CD4-positive, alpha-beta T cell treated with Interleukin-17A for 1 hour (primary cell): ENCODE measurements around the gene MRNIP.
"Not testable (repeated sequence)": the region's sequence is repeated elsewhere in the genome, so short reads cannot be mapped to it uniquely, and the experiment has no call there.

ENCODE experiments used
- DNase-seq: peaks from one replicate; pipeline ENCODE4 v3.0.0-alpha.2; 2020

MRNIP gene

GRCh38 chr5:179801304-179802206 lies 57.1 kb downstream of the MRNIP start:
- peak; percentile 86 for DNase-seq

DNA sequence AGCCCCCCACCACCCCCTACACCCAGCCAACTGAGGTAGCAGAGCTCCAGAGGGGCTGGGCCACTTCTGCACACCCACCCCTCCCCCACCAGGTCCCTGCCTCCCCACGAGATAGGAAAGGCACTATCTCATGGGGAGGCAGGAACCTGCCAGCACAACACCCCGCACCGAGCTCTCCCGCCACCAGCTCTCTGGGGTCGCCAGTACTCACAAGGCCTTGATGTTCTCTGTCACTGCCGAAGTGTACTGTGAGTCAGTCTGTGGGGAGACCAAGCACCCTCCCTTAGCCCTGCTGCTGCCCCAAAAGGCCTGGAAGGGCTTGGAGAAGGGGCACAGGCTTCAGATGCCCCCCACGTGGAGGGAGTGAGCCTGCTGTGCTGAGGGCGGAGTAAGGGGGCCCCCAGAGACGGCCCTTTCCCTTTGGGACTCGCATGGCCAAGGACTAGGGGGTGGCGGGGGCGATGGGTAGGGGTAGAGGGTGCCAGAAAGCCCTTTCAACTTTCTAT lies 57.9 kb downstream of the MRNIP start:
- DNase-seq: no peak

GRCh38 chr5:179800071-179800695 lies 58.4 kb downstream of the MRNIP start:
- no peak for DNase-seq

DNA sequence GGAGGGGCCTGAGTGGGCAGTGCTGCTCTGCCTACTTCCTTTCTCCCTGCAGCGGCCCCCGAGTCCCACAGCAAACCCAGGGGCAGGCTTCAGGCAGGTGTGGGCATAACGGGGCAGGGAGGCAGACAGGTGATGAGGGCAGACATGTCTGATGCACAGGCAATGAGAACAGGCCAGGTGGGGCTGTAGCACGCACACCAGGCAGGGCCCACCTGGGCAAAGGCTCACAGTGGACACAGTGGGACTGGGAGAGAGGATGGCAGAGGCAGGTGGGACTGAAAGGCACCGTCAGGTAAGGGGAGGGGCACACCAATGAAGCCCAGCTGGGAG lies 59.0 kb downstream of the MRNIP start:
- DNase-seq: no peak

DNA sequence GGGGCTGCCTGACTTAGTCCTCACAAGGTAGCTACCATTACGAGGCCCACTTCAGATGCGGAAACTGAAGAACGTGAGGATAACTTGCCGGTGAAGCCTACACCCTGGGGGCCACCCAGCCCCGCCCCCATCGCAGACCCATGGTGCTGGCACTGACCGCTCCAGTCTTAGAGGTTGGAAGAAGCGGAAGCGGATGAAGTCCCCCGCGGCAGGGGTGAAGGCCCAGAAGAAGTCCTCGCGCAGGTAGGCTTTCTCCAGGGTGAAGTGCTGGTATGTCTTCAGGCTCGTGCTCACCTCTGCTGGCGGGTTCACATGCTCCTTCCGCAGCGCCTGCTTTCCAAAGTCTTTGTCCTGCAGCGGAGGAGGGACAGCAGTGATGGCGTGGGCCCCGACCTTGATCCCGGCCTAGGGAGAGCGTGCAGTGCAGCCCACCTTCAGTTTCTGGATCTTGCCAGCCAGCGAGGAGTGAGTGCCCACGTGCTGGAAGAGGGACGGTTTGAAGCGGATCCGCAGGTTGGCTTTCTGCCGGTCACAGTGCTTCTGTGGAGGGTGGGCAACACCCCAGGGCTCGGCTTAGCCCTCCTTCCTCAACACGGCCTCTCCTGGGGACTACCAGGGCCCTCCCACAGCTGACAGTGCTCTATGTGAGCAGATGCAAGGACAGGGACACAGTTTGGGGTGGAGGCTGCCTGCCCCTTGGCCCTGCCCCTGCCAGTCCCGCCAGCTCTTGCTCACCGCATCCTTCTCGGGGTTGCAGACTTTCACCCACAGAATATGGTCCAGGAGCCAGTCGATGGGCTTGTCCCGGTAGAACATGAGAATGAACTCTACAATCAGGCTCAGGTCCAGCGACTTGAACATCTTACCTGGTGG lies 59.6 kb downstream of the MRNIP start:
- no peak for DNase-seq

DNA sequence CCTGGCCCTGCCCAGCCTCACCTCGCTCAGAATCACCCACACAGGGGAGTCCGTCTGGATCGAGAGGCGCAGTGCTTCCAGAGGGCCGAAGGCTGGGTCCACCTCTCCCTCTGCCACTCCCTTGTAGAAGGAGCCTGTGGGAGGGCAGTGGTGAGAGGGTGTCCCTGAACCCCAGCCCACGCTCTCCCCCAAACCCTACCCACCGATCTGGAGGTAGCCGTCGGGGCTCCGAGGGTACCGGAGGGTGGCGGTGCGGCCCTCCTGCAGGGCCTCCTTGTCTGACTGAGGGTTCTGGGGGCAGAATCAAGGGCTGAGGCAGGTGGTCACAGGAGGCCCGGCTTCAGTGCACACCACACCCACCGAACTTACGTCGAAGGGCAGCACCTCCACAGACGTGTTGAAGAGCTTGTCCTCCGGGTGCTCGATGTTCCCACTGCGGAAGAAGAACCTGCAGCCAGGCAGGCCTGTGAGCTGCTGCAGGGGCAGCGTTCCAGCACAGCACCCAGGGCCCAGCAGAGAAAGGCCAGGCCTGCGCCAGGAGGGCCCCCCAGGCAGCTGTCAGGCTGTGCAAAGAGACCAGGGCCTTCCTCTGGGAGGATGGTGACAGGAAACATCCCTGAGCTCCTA lies 60.4 kb downstream of the MRNIP start:
- DNase-seq: no peak

DNA sequence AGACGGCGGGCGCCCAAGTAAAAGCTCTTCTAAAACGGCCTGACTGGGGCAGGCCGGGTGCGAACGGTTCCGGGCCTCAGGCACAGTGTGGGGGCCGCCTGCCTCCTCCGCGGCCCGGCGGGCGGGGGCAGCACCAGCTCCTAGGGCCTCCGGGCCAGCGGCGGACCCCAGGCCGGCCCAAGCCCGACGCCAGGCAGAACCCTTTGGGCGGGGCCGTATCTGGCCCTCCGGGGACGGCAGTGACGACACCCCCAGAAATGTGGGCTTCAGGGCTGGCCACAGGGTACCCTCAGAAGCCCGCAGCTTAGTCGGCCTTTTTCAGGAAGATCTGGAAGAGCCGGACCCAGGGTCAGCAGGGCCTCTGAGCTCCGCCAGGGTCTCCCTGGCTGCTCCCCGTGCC lies 60.9 kb downstream of the MRNIP start:
- no peak for DNase-seq

GRCh38 chr5:179796877-179797608 lies 61.6 kb downstream of the MRNIP start:
- no peak for DNase-seq

- peak; percentile 77 for DNase-seq
These were observed 62.5 kb downstream of the MRNIP start for GRCh38 chr5:179795863-179796833.

GRCh38 chr5:179795049-179795862 lies 63.4 kb downstream of the MRNIP start:
- DNase-seq: no peak

DNA sequence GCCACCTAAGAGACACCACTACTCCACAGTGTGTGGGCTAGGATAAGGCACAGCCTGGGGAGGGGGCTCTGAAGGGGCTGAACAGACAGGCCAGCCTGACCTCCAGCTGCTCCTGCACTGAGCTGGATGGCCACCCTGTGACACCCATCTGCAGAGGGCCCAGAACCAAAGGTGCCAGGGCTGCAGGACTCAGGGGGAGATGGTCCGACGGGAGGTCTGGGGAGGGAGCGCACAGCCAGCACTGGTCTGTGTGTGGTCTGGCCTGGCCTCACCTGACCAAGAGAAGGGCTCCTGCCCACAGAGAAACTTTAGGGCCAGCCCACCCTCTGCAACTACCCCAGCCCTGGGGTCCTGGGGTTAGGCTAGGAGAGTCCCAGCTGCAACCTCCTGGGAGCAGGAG lies 64.0 kb downstream of the MRNIP start:
- no peak for DNase-seq

- DNase-seq: no peak
These were observed 64.4 kb downstream of the MRNIP start for GRCh38 chr5:179794171-179794570.

DNA sequence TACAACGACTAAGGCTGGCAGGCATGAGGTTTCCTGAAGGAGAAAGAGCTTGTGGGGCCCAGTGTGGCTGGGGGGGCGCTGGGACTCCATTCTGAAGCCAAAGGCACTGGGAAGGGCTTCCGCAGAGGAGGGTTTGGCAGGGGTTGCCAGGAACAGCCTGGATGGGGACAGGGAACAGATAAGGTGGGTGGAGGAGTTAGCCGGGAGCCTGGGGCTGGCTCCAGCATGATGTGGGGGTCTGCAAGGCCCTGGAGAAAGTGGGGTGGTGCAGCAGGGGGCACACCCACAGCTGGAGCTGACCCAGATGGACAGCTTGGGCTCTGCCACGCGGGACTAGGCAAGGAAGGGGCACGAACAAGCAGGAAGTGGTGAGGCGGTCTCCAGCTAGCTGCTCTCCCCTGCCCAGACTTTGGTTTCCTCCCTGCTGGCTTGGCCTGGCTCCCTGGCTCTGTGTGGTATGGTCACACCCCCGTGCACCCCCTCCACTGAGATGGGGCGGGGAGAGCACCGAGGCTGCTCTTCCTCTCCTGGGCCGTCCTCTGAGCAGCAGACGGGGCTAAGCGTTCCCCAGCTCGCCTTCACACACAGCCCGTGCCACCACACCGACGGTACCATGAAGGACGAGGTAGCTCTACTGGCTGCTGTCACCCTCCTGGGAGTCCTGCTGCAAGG lies 65.0 kb downstream of the MRNIP start, which contains the start of gene LTC4S:
LTC4S (plus strand) TSS at position 519 of the 672 bp plus-strand sequence; CDS start at position 614, 95 bp downstream.
- peak; percentile 74 for DNase-seq

DNA sequence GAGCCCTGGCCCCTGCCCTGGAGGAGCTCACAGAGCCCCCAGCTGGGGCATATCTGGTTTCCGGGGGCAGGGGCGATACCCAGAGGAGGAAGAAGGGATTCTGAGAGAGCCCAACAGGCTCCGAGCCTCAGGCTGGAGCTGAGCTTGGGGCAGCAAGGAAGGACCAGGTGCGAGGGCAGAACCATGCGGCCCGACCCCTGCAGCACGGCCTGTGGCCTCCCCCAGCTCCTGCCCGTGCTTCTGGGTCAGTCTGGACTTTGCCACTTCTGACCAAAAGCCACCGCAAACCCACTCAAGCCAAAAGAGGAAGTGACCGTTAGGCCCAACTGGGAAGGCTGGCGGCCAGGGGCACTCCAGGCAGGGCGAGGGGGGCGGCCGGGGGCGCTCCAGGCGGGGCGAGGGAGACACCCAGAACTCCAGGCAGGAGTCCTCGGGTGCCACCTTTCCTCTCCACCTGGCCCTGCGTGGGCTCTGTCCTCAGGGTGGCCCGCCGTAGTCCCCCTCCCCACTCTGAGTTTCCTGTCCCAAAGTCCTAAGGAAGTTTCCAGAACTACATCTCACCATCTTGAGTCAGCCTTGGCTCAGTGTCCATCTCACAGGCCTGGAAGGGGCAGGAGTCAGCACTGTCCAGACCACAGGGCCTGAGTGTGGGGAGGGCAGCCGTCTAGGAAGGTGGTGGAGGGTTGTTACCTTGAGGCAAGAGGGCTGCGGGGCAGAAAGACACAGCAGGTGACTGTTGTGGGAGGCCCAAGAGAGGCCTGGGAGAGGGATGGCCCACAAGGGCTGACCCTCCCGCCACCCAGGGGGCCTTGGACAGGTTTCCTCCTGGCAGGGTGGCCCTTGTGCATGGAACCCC lies 65.8 kb downstream of the MRNIP start:
- no peak for DNase-seq

DNA sequence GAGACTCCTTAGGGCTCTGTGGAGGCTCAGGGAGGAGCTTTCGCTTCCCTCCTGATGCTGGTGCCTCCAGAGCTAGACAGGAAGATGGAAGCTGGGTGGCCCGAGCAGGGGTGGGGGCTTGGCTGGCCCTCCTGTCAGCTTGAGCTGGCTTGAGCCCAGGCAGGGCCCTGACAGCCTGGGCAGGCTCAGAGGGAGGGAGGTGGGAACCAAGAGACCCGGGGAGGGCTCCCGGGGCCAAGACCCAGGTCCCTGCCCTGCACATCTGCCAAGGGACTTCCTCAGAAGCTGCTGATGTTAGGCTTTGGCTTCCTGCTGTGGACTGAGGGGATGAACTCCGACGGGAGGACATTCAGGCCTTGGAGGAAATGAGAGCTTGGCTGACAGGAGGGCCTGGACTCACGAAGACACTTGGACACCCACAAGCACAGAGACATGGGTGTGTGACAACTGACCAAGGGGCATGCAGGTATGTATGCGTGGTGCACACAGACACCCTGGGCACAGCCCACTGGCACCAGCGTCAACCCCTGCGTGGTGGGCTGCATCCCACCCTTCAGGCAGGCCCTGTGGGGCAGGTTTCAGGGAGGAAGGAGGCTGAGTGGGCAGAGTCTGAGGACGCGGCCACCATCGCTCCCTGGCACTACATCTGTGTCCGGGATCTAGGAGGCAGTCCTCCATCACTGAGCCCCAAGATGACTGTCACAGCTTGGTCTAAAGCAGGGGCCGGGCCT lies 66.6 kb downstream of the MRNIP start:
- no peak for DNase-seq

DNA sequence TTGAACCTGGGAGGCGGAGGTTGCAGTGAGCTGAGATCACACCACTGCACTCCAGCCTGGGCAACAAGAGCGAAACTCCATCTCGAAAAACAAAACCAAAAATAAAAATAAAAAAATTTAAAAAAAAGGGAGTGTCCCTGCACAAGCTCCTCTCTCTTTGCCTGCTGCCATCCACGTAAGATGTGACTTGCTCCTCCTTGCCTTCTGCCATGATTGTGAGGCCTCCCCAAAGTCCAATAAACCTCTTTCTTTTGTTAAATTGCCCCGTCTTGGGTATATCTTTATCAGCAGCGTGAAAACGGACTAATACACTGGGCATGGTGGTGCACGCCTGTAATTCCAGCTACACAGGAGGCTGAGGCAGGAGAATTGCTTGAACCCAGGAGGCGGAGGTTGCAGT lies 69.3 kb downstream of the MRNIP start:
- DNase-seq: not testable (repeated sequence)

DNA sequence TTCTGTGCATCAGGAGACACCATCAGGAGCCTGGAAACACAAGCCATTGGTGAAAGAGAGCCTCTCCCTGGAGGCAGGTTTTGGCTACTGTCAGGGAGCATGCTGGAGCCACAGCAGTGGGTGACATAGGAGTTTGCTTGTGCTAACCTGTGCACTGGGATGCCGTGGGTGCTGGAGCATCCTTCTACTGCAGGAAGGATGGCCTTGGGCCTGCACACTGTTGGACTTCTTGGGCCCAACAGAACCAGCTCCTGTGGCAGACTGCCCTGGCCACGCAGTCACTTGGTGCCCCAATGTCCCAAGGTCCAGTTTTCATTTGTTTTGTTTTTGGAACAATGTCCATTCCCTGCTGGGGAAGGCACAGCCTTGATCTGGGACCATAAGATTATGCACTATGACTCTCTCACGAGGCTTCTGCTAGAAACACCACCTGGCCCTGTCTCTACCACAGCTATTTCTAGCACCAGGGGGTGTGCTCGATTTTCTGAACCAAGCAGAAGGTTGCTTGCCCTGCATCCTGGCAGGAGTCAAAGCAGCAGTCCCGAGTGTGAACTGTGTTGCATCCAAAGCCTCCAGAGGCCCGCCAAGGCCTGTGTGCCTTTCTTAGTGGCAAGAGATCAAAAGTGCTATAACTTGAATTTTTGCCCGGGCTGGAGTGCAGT lies 70.3 kb downstream of the MRNIP start:
- DNase-seq: no peak
